ENCODE measurements around the gene PRDM11.

DNA sequence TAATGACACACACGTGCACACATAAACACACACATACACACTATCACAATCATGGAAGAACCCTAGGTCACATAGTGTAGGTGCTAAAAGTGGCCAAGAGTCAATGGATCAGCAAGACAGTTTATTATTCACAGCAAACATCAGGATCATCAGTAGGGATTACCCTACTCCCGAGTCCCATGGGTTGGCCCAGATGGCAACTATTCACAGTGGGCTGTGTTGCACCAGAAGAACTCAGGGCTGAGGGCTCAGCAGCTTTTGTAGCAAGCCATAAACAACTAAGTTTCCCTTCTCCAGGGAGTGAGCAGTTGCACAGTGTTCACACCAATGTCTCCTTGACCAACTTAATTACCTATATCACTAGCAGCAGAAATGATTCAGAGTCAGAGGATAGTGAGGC lies 20.8 kb downstream of the PRDM11 start:
- TF ChIP-seq, protein P1, sequence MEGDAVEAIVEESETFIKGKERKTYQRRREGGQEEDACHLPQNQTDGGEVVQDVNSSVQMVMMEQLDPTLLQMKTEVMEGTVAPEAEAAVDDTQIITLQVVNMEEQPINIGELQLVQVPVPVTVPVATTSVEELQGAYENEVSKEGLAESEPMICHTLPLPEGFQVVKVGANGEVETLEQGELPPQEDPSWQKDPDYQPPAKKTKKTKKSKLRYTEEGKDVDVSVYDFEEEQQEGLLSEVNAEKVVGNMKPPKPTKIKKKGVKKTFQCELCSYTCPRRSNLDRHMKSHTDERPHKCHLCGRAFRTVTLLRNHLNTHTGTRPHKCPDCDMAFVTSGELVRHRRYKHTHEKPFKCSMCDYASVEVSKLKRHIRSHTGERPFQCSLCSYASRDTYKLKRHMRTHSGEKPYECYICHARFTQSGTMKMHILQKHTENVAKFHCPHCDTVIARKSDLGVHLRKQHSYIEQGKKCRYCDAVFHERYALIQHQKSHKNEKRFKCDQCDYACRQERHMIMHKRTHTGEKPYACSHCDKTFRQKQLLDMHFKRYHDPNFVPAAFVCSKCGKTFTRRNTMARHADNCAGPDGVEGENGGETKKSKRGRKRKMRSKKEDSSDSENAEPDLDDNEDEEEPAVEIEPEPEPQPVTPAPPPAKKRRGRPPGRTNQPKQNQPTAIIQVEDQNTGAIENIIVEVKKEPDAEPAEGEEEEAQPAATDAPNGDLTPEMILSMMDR (conservative IDR thresholded peaks at IDR 0.05): no peak
- TF ChIP-seq ZFX (IDR thresholded peaks at IDR 0.05): no peak

Data from C4-2B (cell line).